ENCODE results near the gene CDIP1.

GRCh38 chr16:4522051-4522581 lies 16.5 kb downstream of the CDIP1 start:
- TF ChIP-seq EP300 (IDR thresholded peaks at IDR 0.05), result no peak
- no peak for TF ChIP-seq POLR2AphosphoS5 (IDR thresholded peaks at IDR 0.05)
